ENCODE data around the gene TMED7. TPM values are rescaled to one million over a fixed set of nuclear protein-coding genes. Genes with fewer than 3 reads are reported as not detected.
A peak's percentile ranks its signal among the peaks of the same experiment; 100 is the strongest.

TMED7 gene
- total RNA-seq, 1 experiment from 2014 or later: 96.1 TPM

- H3K4me3 Mint-ChIP-seq (ENCODE audit: unreplicated experiment): peak overlapping the region; percentile 56
- ChIA-PET CTCF (interaction anchor here (0.5 to 4.3 kb wide), 27 partner anchors 10 to 432 kb away, joined by 3 to 54 read pairs (median 4); partner anchors contain the start of gene ATG12), POLR2A (interaction anchor here (0.6 to 2.4 kb wide), 4 partner anchors 206 to 1517 kb away, joined by 3 to 26 read pairs (median 3); partner anchors contain the start of genes AP3S1 and ATG12)
- no peaks in the 10 kb centered on the region for H3K9me3 Mint-ChIP-seq (ENCODE audit: unreplicated experiment)
- H3K27ac Mint-ChIP-seq (ENCODE audit: low read depth, unreplicated experiment): no peak overlapping the region
- peak; percentile 86 for DNase-seq (ENCODE audit: unreplicated experiment)
- BruUV-seq (replicated peaks): no TSS peak
- peak; percentile 81 for TF ChIP-seq CTCF (IDR thresholded peaks at IDR 0.05; ENCODE audit: unreplicated experiment)
- no peaks in the 10 kb centered on the region for H3K27me3 Mint-ChIP-seq (ENCODE audit: insufficient read depth, unreplicated experiment)
- no peaks in the 10 kb centered on the region for H3K36me3 Mint-ChIP-seq (ENCODE audit: insufficient read depth, unreplicated experiment)
- intact Hi-C loops (cut with micrococcal nuclease): loop anchor here (1.0 kb wide), 4 partner anchors 197 to 434 kb away; partner anchors contain the start of gene ARL14EPL
- H3K4me1 Mint-ChIP-seq (ENCODE audit: insufficient read depth, unreplicated experiment): peaks cover 4% of the 10 kb centered on the region
Measured at GRCh38 chr5:115634343-115635132, 8.7 kb upstream of the TMED7 start.

- Mint-ChIP-seq H3K27ac (ENCODE audit: low read depth, unreplicated experiment) (no peak overlapping the region), H3K4me1 (ENCODE audit: insufficient read depth, unreplicated experiment) (peaks cover 4% of the 10 kb centered on the region), H3K36me3 (ENCODE audit: insufficient read depth, unreplicated experiment) (no peaks in the 10 kb centered on the region), H3K9me3 (ENCODE audit: unreplicated experiment) (no peaks in the 10 kb centered on the region), H3K27me3 (ENCODE audit: insufficient read depth, unreplicated experiment) (no peaks in the 10 kb centered on the region), H3K4me3 (ENCODE audit: unreplicated experiment) (no peak overlapping the region)
- CTCF ChIA-PET: interaction anchor here (1.0 to 1.4 kb wide), 3 partner anchors 209 to 439 kb away, joined by 3 to 10 read pairs (median 4); no protein-coding TSS in a partner anchor
- POLR2A ChIA-PET: interaction anchor here (0.6 to 1.8 kb wide), 4 partner anchors 210 to 429 kb away, joined by 3 to 6 read pairs (median 4); no protein-coding TSS in a partner anchor
- TF ChIP-seq CTCF (IDR thresholded peaks at IDR 0.05; ENCODE audit: unreplicated experiment): no peak
- DNase-seq (ENCODE audit: unreplicated experiment): no peak
- intact Hi-C loops (cut with micrococcal nuclease): no loop called here
- no TSS peak for BruUV-seq (replicated peaks)
Measured at GRCh38 chr5:115629903-115630302, 4.1 kb upstream of the TMED7 start.

DNA sequence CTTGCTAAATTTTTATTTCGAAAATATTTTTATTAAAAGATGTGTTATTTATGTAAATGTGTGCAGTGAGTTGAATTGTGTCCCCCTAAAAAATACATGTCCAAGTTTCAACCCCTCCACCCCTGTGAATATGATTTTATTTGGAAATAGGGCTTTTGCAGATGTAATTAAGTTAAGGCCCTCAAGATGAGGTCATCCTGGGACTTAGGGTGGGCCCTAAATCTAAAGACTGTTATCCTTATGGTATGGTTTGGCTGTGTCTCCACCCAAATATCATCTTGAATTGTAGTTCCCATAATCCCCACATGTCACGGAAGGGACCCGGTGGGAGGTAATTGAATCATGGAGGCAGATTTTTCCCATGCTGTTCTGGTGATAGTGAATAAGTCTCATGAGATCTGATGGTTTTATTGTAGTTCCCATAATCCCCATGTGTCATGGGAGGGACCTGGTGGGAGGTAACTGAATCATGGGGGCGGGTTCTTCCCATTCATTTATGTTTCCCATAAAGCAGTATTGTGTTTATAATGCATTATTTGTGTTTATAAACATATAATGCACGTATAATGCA, 1.5 kb upstream of the TMED7 start:
- intact Hi-C loops (cut with micrococcal nuclease): no loop called here
- Mint-ChIP-seq H3K27ac (ENCODE audit: low read depth, unreplicated experiment) (no peak overlapping the region), H3K27me3 (ENCODE audit: insufficient read depth, unreplicated experiment) (no peaks in the 10 kb centered on the region), H3K9me3 (ENCODE audit: unreplicated experiment) (no peaks in the 10 kb centered on the region), H3K36me3 (ENCODE audit: insufficient read depth, unreplicated experiment) (no peaks in the 10 kb centered on the region), H3K4me3 (ENCODE audit: unreplicated experiment) (no peak overlapping the region), H3K4me1 (ENCODE audit: insufficient read depth, unreplicated experiment) (no peaks in the 10 kb centered on the region)
- CTCF ChIA-PET: interaction anchor here (0.8 to 1.3 kb wide), 2 partner anchors 9 to 441 kb away, joined by 3 to 4 read pairs; no protein-coding TSS in a partner anchor
- BruUV-seq (replicated peaks): no TSS peak
- POLR2A ChIA-PET: interaction anchor here (0.6 to 5.1 kb wide), 3 partner anchors 93 to 215 kb away, joined by 3 to 40 read pairs (median 3); partner anchors contain the start of genes AP3S1 and ATG12
- DNase-seq (ENCODE audit: unreplicated experiment): no peak
- TF ChIP-seq CTCF (IDR thresholded peaks at IDR 0.05; ENCODE audit: unreplicated experiment): no peak

- TF ChIP-seq CTCF (IDR thresholded peaks at IDR 0.05; ENCODE audit: unreplicated experiment): no peak
- Mint-ChIP-seq H3K27ac (ENCODE audit: low read depth, unreplicated experiment) (no peak overlapping the region), H3K36me3 (ENCODE audit: insufficient read depth, unreplicated experiment) (no peaks in the 10 kb centered on the region), H3K4me3 (ENCODE audit: unreplicated experiment) (no peak overlapping the region), H3K27me3 (ENCODE audit: insufficient read depth, unreplicated experiment) (no peaks in the 10 kb centered on the region), H3K4me1 (ENCODE audit: insufficient read depth, unreplicated experiment) (peaks cover 2% of the 10 kb centered on the region), H3K9me3 (ENCODE audit: unreplicated experiment) (no peaks in the 10 kb centered on the region)
- no peak for DNase-seq (ENCODE audit: unreplicated experiment)
- POLR2A ChIA-PET: interaction anchor here (0.6 to 5.1 kb wide), 3 partner anchors 92 to 221 kb away, joined by 3 to 40 read pairs (median 3); partner anchors contain the start of genes AP3S1 and ATG12
- CTCF ChIA-PET: interaction anchor here (0.8 kb wide), 1 partner anchor 10 kb away, joined by 3 read pairs; no protein-coding TSS in a partner anchor
- TSS peak; percentile 63 for BruUV-seq (replicated peaks)
- intact Hi-C loops (cut with micrococcal nuclease): no loop called here
Measured at GRCh38 chr5:115626445-115626823, 598 bp upstream of the TMED7 start.

All from MCF 10A (cell line).